DOHH2 (cell line): Measurements from ENCODE around the gene LMNB1.

Source experiments
- EZH2phosphoT487 ChIP-seq: fragments of 200-600 bp; sonication (generic); IDR thresholded peaks from 2 replicates; pipeline ENCODE4 v1.6.1; 2017; ENCODE audit warnings: borderline replicate concordance, mild to moderate bottlenecking, antibody characterized with exemption, low read length, moderate library complexity, mixed read lengths
- TF ChIP-seq, protein P1 (sequence below): fragments of 200-600 bp; sonication (generic); IDR thresholded peaks from one replicate; pipeline ENCODE4 v1.5.1; 2014; ENCODE audit warnings: antibody characterized with exemption, mild to moderate bottlenecking, low read depth, low read length; ENCODE audit not compliant: poor library complexity, severe bottlenecking

DNA sequence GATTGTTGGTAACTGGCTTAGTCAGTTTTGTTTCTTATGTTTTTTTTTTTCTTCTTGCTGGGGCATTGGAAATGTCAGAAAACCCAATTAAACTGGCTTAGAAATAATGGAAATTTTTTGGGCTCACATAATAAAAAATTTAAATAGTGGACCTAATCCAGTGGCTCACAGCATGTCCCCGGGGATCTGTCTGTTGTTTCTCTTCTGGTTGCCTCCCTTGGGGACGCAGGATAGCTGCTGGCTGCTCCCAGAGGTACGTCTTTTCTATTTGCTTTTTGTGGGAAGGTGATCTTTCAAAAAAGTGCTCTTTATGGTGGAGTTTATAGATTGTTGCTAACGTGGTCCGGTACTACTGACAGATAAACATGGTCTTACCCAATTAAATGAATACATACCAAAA, 52.2 kb downstream of the LMNB1 start:
- TF ChIP-seq, protein P1, sequence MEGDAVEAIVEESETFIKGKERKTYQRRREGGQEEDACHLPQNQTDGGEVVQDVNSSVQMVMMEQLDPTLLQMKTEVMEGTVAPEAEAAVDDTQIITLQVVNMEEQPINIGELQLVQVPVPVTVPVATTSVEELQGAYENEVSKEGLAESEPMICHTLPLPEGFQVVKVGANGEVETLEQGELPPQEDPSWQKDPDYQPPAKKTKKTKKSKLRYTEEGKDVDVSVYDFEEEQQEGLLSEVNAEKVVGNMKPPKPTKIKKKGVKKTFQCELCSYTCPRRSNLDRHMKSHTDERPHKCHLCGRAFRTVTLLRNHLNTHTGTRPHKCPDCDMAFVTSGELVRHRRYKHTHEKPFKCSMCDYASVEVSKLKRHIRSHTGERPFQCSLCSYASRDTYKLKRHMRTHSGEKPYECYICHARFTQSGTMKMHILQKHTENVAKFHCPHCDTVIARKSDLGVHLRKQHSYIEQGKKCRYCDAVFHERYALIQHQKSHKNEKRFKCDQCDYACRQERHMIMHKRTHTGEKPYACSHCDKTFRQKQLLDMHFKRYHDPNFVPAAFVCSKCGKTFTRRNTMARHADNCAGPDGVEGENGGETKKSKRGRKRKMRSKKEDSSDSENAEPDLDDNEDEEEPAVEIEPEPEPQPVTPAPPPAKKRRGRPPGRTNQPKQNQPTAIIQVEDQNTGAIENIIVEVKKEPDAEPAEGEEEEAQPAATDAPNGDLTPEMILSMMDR = no peak
- no peak for TF ChIP-seq EZH2phosphoT487
